ENCODE data around the gene IRGQ.

Gene IRGQ

DNA sequence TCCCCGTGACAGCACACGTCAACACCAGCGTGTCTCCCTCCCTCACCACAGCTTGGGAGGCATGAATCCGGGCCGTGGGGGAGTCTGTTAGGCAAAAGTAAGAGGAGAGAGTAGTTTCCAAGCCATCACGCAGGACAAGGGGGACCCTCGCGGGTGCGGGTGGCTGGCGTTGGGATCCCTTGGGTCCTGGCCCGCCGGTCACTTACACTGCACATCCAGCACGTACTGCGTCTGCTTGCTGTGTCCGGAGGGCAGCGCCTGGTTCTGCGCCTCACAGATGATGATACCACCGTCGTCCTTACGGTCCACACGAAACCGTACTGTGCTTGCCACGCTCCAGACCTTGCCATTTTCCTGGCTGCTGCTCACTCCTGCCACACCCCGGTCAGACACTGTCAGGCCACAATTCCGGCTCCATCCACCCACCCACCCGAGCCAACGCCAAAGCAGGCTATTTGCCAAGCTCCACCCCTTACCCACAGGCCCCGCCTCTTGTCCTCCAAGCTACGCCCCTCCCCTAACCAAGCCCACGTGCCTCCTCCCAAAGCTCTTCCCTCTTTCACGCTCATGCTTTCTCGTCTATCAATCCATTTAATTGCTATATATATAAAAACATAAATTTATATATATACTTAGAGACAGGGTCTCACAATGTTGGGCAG, 30.1 kb upstream of the IRGQ start:
- H3K4me3 ChIP-seq (ENCODE audit: low read depth, low read length) = no peak overlapping the region
- TF ChIP-seq, protein P1, sequence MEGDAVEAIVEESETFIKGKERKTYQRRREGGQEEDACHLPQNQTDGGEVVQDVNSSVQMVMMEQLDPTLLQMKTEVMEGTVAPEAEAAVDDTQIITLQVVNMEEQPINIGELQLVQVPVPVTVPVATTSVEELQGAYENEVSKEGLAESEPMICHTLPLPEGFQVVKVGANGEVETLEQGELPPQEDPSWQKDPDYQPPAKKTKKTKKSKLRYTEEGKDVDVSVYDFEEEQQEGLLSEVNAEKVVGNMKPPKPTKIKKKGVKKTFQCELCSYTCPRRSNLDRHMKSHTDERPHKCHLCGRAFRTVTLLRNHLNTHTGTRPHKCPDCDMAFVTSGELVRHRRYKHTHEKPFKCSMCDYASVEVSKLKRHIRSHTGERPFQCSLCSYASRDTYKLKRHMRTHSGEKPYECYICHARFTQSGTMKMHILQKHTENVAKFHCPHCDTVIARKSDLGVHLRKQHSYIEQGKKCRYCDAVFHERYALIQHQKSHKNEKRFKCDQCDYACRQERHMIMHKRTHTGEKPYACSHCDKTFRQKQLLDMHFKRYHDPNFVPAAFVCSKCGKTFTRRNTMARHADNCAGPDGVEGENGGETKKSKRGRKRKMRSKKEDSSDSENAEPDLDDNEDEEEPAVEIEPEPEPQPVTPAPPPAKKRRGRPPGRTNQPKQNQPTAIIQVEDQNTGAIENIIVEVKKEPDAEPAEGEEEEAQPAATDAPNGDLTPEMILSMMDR (IDR thresholded peaks at IDR 0.05; ENCODE audit: low read depth, low read length) = no peak
- in situ Hi-C loops (cut with HindIII; ENCODE audit: low sequenced_read_pairs) = no loop called here
- no peak for DNase-seq (ENCODE audit: low read depth, low spot score)

DNA sequence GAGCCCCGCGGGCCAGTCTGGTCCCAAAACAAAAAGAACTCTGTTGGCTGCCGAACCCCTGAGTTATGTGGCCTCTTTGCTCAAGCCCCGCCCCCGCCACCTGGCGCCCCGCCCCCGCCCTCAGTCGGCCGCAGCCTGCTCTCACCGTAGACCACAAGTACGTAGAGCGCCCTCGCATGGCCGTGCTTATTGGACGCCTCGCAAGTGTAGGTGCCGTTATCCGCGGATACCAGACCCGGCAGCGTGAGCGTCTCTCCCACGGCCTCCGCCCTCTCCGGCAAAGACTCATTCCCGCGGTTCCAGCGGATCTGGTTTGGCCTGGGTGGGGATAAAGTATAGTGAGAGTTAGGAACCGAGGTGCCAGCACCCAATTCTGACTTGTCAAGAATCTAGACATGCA, 29.0 kb upstream of the IRGQ start:
- TF ChIP-seq, protein P1 (IDR thresholded peaks at IDR 0.05; ENCODE audit: low read depth, low read length) = no peak
- DNase-seq (ENCODE audit: low read depth, low spot score) = no peak
- in situ Hi-C loops (cut with HindIII; ENCODE audit: low sequenced_read_pairs) = no loop called here
- no peak overlapping the region for H3K4me3 ChIP-seq (ENCODE audit: low read depth, low read length)

DNA sequence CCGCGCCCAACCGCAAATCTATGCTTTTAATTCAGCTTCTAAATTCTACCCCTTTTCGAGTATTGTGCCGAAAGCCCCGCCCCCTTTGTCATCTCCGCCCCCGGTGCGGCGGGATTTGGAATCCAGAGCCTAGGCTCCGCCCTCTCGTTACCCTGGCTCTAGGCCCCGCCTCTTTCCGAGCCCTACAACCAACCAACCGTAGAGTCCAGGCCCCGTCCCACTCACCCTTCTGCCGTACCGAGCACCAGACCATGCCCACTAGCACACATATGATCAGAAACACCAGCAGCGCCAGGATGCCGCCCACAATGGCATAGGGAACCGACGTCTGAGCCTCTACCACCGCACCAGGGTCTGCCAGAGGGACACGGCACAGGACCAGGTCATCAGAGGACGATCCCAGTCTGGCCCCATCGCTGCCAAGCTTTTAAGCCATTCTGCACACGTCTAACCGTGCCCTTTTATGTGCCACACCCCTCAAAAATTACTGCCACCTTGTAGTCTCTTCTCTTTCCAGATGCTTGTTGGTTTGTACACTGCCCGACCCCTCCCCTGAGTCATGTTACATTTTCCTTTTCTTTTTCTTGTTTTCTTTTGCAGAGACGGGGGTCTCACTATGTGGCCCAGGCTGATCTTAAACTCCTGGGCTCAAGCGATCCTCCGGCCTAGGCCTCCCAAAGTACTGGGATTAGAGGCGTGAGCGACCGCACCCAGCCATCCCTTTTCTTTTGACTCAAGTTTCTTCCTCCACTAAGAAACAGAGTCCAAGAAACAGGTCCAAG, 28.1 kb upstream of the IRGQ start:
- TF ChIP-seq, protein P1 (IDR thresholded peaks at IDR 0.05; ENCODE audit: low read depth, low read length) = no peak
- in situ Hi-C loops (cut with HindIII; ENCODE audit: low sequenced_read_pairs) = no loop called here
- DNase-seq (ENCODE audit: low read depth, low spot score) = no peak
- H3K4me3 ChIP-seq (ENCODE audit: low read depth, low read length) = no peak overlapping the region

DNA sequence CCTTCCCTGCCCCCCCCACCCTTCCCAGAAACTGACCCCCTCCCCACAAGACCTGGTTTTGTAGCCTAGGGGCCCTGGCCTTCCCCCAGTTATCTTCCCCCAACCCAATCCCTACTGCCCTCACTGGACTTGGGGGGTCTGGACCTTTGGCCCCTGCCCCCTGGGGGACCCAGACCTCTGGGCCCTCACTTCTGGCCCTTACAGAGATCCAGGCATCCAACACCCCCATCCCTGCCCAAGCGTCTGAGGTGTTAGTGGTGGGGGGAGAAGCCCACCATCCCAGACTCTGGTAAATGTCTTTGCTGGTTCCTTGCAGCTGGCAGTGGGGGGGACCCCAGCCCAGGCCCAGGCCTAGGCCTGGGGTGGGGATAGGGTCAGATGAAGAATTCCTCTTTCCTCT, 27.0 kb upstream of the IRGQ start:
- TF ChIP-seq, protein P1 (IDR thresholded peaks at IDR 0.05; ENCODE audit: low read depth, low read length) = no peak
- H3K4me3 ChIP-seq (ENCODE audit: low read depth, low read length) = no peak overlapping the region
- no peak for DNase-seq (ENCODE audit: low read depth, low spot score)
- in situ Hi-C loops (cut with HindIII; ENCODE audit: low sequenced_read_pairs) = no loop called here

DNA sequence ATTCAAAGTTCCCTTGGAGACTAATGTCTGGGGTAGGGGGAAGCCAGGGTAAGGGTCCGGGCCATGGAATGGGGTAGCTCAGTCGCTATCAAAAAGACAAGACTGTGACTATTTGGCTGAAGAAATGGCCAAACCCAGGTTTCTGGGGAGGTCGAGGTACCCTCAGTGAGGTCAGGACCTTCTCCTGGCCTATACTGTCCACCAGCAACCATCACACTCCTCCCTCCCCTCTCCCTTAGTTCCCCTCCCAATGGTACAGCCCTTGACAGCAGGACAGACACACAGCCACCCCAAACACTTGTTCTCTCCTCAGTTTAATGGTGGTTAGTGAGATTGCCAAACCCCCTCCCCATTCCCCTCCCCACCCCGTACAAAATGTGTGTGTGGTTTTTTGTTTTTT, 26.1 kb upstream of the IRGQ start:
- H3K4me3 ChIP-seq (ENCODE audit: low read depth, low read length) = no peak overlapping the region
- TF ChIP-seq, protein P1 (IDR thresholded peaks at IDR 0.05; ENCODE audit: low read depth, low read length) = no peak
- in situ Hi-C loops (cut with HindIII; ENCODE audit: low sequenced_read_pairs) = no loop called here
- no peak for DNase-seq (ENCODE audit: low read depth, low spot score)

DNA sequence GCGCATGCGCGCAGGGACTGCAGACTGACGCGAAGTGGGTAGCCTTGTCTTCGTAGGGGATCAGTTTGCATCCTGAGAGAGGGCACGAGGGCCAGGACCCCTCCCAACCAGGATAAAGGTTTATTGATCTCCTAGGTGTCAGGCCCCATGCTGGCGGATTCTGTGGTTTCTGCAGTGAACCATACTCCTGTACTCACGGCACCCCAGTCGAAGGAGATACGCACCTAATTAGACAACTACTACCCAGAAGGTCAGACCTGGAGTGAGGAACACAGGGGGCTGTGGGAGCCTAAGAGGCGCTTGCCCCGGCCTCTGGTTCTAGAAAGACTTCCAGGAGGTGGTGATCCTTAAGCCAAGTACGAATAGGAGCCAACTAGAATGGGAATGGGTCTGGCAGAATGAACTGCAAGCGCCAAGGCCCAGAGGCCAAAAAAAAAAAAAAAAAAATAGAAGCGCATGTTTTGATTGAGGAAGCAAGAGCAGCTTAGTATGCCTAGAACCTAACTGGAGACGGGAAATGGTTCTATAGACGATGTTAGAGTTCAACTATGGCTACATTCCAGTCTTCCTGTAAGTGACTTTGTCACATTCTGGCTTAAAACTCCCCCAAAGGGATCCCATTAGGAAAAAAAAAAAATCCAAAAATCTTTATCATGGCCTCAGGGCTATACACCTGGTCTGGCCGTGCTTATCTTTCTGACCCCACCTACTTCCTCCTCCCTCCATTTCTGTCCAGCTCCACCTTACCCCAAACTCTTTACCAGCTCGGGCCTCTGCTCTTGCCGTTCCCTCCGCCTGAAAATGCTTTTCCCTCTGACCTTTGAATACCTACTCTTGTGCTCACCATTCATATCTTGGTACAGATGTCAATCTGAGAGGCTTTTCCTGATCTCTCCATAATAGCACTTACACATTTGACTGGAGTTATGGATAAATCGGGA, 24.4 kb upstream of the IRGQ start:
- in situ Hi-C loops (cut with HindIII; ENCODE audit: low sequenced_read_pairs) = no loop called here
- DNase-seq (ENCODE audit: low read depth, low spot score) = no peak
- TF ChIP-seq, protein P1 (IDR thresholded peaks at IDR 0.05; ENCODE audit: low read depth, low read length) = no peak
- peak overlapping the region; percentile 79 for H3K4me3 ChIP-seq (ENCODE audit: low read depth, low read length)
